ENCODE results near the gene SUFU.
"Not testable (repeated sequence)": the region's sequence is repeated elsewhere in the genome, so short reads cannot be mapped to it uniquely, and the experiment has no call there.

SUFU gene

DNA sequence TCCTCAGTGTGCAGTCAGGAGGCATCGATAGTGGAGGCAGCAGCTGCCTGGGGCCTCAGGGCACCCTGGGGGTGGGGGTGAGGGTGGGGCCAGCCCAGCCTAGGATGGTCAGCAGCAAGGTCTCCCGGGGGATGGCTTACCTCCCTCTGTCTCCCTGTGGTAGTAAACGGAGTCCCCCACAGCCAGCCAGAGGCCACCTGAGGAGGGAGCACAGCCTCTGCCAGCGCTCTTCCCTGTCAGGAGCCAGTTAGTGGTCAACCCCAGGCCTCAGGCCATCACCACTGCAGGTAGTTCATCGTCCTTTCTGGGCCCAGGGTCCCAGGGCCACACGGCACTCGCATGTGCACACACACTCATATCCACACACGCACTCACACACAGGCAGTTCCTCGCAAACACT lies 23.4 kb upstream of the SUFU start:
- DNase-seq (ENCODE audit: low read depth in 2 of 2), result no peak

DNA sequence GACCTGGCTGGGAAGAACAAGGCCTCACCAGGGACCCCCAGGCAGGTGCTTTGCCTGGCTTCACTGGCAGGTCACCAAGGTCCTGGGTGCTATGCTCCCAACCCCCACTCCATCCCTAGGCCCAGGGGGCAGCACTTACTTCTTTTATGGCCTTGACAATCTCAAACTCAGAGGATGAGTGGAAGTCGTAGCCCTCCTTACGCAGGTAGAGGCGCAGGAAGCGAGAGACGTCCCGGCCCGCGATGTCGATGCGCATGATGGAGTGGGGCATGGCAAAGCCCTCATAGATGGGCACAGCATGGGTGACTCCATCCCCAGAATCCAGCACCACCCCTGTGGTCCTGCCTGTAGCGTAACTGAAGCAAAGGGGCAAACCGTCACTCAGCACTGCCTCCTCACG lies 19.8 kb upstream of the SUFU start:
- no peak for DNase-seq (ENCODE audit: low read depth in 2 of 2)

DNA sequence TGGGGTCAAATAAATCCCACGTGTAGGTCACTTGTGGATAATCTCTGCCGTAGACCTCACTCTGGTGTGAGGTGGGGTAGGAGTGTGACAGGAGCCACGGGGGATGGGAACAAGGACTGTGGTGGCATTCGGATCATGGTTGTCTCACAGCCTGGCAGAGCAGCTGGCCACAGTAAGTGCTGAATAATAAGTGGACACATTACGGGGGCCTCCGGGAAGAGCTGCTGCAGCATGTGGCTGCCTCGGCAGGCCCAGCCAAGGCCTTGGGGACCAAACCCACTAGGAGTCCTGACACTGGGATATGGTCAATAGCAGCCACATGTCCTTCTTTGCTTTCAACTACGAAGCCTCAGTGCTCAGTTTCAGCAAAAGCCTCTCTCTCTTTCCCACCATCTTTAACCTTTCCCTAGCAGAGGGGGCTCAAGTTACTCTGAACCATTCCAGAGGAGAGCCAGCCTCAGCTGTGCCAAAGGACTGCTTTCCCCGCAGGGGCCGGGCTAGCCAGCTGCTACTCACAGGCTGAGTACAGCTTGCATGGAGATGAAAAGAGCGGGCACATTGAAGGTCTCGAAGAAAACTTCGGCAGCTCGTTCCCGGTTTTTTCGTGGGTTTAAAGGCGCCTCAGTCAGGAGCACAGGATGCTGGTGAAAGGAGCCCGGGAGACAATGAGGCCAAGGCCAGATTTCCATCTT lies 18.5 kb upstream of the SUFU start:
- DNase-seq (ENCODE audit: low read depth in 2 of 2), result no peak

DNA sequence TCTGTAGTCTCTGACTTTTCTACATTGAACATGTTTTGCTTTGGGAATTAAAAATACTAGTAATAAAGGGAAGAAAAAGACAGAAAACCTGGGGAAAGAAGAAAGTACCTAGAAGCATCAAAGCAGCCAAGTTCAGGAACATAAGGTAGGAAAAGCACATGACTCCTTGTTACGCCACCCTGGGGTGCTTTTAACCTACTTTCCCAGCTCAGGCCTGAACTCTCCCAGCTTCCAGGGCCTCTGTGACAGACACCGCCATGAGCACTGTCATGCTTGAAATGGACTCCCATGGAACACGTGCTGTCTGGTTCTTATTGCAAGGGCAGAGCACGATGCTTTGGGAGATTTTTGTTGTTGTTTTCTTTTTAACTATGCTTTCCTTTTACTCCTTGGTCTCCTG lies 12.6 kb upstream of the SUFU start:
- DNase-seq (ENCODE audit: low read depth in 2 of 2), result no peak

DNA sequence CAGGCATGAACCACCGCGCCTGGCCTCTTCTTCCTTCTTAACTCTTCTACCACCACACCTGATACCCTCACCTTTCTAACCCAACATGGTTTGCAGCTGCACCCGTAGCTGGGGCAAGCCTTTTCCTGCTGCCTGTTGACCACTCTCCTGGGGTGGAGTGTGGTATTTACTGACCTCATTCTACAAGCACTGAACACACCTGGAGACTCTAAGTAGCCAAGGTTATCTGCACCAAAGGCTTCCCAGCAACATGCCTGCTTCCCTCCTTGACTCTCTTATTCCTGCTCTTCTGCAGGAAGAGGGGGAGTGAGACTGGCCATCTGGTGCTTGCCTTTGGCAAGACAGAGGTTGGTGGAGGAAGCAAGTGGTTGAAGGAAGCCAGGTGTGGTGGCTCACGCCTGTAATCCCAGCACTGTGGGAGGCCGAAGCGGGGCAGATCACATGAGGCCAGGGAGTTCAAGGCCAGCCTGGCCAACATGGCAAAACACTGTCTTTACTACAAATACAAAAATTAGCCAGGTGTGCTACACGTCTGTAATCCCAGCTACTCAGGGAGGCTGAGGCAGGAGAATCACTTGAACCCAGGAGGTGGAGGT lies 11.3 kb upstream of the SUFU start:
- no peak for DNase-seq (ENCODE audit: low read depth in 2 of 2)

DNA sequence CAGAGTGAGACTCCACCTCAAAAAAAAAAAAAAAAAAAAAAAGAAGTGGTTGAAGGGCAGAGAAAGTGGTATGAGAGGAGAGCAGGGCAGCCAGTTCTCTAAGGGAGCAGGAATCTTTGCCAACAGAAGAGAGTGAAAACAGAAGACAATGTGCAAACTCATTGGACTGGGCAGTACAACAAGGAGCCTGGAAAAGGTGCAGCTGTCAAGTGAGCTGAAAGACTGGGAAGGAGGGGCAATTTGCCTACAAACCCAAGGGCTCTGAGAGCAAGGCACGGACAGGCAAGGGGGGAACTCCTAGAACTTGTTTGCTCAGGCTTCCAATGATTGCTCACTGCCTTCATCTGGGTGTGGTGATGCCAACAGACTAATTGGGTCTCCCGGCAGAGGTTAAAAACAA lies 10.8 kb upstream of the SUFU start:
- no peak for DNase-seq (ENCODE audit: low read depth in 2 of 2)

DNA sequence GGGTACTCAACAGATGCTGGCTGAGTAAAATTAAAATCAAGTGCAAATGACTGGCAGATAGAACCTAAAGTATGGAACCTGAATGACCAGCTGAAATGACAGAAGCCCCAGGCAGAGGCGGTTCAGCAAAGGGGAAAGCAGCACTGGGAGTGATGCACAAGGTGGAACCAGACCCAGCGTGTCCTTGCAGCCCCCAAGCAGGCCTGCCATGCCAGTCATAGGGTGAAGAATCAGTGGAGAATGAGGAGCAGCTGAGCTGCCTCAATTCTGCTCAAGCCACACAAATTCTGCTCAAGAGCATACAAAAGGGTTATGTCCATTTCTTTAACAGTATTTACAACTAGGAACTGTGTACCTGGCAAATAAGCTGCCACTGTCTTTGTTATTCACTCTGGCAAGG lies 10.0 kb upstream of the SUFU start:
- no peak for DNase-seq (ENCODE audit: low read depth in 2 of 2)

DNA sequence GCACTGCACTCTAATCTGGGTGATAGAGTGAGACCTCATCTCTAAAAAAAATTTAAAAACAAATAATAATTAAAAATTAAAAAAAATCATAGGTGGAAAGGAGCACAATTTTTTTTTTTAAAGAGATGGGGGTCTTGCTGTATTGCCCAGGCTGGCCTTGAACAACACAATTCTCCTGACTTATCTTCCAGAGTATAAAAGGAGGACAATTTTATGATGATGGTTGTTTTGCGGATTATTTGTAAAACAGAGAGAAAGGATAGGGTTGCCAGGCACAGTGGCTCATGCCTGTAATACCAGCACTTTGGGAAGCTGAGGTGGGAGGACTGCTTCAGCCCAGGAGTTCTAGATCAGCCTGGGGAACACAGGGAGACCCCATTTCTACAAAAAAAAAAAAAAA lies 6.2 kb upstream of the SUFU start:
- no peak for DNase-seq (ENCODE audit: low read depth in 2 of 2)

DNA sequence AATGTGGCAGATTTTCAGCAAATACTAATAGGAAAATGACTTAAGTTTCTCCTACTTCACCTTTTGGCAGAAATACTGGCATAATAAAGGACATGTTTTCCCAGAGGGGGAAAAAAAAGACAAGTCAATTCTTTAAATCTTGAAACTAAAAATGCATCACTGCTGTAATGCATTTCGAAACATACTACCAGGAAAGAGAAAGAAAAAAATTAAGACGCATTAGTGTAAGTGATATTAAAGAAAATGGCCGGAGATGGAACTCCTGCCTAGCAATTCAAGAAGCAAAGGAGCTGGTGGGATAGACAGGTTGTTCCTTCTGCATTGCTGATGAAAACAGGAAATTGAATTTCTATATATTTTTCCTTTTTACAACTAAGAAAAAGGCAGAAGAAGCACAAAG lies 4.4 kb upstream of the SUFU start:
- DNase-seq (ENCODE audit: low read depth in 2 of 2), result no peak

DNA sequence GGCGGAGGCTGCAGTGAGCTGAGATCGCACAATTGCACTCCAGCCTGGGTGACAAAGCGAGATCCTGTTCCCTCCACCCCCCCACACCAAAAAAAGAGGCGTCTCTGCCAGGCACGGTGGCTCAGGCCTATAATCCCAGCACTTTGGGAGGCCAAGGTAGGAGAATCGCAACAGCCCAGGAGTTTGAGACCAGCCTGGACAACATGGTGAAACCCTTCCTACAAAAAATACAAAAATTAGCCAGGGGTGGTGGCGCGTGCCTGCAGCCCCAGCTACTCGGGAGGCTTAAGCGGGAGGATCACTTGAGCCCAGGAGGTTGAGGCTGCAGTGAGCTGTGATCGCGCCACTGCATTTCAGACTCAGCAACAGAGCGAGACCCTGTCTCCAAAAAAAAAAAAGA lies 3.1 kb upstream of the SUFU start:
- DNase-seq (ENCODE audit: low read depth in 2 of 2), result not testable (repeated sequence)

DNA sequence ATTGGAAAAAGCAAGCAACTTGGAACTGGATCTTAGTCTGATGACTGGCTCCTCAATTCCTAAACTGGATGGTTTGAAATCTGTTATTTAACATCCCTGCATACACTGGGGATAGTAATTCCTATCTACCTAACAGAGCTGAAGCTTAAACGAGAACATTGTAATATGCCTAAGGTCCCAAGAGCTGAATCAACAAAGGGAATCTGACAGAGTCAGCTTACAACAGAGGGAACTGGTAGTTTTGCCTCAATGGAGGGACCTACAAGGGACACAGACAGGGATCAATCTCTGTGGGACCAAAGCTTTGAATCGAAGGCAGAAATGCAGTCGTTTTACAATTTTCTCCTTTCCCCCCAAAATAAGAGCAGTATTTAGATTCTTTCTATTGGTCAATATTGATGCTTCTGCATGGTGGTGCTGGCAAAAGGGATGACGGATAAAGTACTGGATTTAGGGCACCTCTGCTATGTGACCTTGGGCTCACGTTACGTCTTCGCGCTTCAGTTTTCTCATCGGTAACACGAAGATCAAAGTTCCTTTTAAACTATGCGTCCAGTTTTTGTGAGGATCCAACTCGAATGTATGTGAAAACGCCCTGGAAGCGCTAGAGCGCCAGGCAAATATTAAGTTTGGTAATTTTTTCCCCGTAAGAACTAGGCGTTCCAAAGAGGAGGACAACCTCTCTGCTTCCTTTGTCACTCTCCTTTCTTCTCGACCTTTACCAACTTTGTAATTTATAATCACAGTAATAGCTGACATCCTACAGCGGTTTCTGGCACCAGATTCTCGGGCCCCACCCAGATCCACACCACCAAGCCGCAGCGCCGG lies 2.4 kb upstream of the SUFU start:
- no peak for DNase-seq (ENCODE audit: low read depth in 2 of 2)

DNA sequence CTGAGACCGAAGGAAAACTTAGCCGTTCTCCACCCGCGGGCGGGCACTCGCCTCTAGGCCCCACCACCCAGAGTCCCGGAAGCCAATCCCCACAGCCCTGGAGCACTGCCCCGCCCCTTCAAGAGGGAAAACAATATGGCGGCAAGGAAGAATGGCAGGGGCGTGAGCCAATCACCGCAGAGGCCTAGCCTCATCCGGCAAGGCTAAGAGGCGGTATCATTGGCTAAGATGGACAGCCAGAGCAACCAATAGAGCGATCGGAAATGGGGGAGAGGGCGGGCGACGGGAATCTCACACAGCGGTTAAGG lies 1.8 kb upstream of the SUFU start:
- DNase-seq (ENCODE audit: low read depth in 2 of 2), result peak; percentile 99

DNA sequence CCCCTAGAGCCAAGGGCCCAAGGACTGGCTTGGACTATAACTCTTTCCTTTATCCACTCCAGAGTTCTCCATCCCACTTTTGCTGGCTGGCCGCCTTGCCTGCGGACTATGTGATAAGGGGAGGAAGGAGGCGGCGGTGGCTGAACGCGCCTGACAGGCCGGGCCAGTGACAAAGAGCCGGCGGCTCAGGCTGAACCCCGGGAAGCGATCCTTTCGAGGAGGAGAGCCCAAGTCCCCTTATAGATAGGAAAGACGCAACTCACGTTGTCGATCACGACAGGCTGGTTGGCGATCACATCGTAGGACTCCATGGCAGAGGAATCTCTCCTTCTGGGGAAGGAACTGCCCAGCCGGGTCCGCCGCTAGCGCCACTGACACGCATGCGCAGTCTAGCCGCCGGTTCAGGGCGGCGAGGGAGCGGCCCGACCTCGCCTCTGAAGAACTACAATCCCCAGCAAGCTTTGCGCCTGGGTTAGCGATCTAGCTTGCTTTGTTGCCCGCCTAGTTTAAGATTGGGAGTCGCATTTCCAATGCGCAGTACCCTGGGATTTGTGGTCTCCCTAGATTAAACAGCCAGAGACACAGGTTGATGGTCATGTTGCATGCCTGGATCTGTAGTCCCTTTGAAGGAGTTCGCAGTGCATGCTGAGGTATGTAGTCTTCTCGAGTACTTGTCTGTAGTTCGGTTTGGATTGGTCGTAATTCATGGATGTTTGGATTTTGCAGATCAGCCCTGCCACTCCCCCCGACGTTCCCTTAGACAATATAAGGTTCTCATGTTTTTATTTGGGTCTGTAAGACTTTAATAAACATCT lies 1.2 kb upstream of the SUFU start, which contains the start of gene ACTR1A:
Gene ACTR1A, minus strand, starts transcription at position 376 of the 815 bp plus-strand sequence. Its CDS starts 65 bp downstream, at position 311.
- peak; percentile 100 for DNase-seq (ENCODE audit: low read depth in 2 of 2)

DNA sequence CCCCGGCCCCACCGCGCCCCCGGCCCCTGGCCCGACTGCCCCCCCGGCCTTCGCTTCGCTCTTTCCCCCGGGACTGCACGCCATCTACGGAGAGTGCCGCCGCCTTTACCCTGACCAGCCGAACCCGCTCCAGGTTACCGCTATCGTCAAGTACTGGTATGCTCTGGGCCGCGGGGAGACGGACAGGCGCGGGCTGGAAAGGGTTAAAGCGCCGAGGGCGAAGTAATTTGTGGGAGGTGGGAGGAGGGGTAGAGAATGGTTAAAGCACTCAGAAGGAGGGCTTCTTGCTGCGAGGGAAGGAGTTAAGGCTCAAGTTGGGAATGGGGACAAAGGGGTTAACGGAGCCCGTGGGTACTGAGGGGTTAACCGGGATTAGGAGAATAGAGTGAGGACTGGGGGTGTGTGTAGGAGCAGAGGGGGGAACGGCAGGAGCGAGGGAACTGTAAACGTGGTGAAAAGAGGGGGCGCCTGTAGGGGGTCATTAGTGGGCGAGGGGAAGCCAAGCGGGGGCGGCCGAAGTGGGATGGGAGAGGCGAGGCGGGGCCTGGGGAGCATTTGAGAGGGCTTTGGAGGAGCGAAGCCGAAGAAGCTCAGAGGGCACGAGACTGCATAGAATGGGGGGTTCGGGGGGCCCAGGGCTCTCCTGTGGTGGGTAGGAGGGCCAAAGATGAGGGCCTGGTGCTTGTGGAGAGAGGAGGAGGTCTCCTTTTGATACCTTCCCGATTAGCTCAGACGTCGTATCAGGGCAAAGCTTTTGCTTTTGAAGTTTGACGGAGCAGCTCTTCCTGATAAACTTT lies 605 bp downstream of the SUFU start:
- DNase-seq (ENCODE audit: low read depth in 2 of 2), result no peak

DNA sequence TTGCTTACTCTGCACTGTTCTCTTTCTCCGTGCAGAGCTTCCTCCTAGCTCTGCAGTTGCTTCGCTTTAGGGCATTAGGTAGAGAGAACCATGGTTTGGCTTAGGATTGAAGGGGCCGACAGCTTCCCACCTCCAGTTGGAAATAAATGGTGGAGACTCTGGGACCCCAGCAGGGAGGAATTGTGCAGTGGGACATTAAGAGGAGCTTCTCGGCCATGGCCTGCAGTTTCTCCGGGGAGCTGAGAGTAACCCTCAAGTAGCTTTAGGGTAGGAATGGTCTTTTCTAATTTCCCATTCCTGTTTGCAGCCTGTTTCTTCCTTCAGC lies 1.2 kb downstream of the SUFU start:
- no peak for DNase-seq (ENCODE audit: low read depth in 2 of 2)

DNA sequence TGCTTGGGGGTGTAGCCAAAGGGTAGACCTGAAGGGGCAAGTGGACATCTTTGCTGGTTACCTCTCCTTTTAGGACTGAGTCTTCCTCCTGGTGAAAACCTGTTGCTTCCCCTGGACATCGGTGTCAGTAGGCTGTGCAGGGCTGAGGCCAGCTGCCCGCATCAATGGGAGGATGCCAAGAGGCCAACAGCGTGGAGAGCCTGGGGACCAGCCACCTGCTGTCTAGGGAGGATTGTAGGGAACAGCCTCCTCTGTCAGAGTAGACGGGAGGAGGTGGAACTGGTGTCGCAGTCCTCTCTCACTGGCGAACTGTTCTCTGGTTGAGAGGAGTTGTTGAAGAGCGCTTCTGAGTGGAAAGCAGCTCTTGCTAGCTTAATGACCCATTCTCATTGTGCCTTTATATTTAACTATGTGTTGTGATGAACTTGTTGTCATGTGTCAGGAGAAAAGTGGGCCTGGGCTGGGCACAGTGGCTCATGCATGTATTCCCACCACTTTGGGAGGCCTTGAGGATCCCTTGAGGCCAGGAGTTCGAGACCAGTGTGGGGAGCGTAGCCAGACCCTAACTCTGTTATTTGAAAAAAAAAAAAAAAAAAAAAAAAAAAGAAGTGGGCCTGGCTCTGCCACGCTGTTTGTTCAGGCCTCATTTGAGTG lies 1.8 kb downstream of the SUFU start:
- no peak for DNase-seq (ENCODE audit: low read depth in 2 of 2)

DNA sequence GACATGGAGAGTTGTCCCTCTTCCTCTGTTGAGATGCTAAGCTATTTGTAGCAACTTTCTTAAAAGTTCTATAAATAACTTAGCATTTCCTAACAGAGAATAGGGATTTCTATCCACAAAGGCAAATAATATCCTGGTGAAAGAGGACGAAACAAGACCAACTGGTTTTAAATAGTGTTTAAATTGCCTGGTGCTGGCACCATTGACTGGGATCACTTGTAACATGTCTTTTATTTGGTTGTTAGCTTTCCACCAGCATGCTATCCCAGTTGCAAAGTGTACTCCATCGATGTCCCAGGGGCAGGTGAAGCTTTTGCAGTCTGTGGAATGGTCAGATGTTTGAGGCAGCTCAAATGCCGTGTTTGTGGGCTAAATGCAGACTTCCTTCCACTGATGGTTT lies 3.7 kb downstream of the SUFU start:
- no peak for DNase-seq (ENCODE audit: low read depth in 2 of 2)

DNA sequence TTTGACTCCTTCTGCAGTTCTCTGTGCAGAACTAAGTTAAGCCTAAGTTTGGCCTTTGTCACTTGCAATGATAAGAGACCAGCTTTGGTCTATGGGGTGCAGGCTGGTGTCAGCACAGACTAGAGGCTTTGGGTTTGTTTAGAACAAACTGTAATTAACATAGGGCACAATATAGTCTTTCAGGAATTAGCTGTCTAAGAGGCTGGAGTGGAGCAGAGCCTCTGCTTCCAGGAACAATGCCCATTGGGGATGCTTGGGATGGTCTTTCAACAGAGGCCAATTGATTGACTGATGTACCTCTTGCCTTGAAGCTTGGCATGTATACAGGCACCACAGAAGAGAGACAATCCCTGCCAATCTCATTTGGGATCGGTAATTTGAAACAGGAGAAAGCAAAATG lies 4.7 kb downstream of the SUFU start:
- no peak for DNase-seq (ENCODE audit: low read depth in 2 of 2)

DNA sequence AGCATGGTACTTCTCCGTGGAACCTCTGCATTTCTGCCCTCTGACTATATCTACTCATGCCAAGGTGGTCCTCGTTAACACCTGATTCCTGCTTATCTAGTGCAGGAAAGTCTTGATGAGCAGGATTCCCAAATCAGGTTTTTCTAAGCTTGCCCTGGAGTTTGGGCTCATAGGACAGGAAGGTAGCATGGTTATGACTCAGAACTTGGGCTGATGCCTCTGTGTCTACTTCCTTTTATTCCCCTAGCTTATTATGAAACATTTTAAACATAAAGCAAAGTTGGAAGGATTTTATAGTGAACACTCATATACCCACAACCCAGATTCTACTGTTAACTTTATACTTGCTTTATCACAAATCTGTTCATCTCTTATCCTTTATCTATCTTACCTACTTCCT lies 5.6 kb downstream of the SUFU start:
- DNase-seq (ENCODE audit: low read depth in 2 of 2), result no peak

DNA sequence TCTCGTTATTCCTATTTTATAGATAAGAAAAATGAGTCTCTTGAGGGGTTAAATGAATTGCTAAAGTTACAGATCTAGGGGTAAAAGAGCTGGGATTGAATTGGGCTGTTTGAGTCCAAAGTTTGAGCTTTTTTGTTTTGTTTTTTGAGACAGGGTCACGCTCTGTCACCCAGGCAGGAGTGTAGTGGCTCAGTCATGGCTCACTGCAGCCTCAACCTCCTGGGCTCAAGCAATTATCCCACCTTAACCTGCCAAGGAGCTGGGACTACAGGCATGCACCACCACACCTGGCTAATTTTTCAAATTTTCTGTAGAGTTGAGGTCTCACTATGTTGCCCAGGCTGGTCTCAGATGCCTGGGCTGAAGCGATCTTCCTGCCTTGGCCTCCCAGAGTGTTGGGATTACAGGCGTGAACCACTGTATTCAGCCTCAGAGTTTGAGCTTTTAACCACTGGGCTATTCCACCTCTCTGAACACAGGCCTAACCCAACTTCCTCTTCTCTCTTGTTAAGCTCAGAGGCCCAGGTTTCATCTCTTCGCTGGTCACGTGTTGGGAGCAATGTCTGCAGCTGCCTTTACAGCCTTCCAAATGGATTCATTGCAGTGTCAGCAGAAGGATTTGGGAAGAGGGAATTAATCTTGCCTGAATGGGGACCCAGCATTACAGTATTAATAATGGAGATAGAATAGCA lies 8.0 kb downstream of the SUFU start:
- no peak for DNase-seq (ENCODE audit: low read depth in 2 of 2)

All from fibroblast of skin of left quadriceps (primary cell).